ENCODE results near the gene COL27A1. TPM values are rescaled to one million over a fixed set of nuclear protein-coding genes. Genes with fewer than 3 reads are reported as not detected.
"Not testable (repeated sequence)": the region's sequence is repeated elsewhere in the genome, so short reads cannot be mapped to it uniquely, and the experiment has no call there.

COL27A1 gene
- total RNA-seq, 1 donor = 0.21 TPM

DNA sequence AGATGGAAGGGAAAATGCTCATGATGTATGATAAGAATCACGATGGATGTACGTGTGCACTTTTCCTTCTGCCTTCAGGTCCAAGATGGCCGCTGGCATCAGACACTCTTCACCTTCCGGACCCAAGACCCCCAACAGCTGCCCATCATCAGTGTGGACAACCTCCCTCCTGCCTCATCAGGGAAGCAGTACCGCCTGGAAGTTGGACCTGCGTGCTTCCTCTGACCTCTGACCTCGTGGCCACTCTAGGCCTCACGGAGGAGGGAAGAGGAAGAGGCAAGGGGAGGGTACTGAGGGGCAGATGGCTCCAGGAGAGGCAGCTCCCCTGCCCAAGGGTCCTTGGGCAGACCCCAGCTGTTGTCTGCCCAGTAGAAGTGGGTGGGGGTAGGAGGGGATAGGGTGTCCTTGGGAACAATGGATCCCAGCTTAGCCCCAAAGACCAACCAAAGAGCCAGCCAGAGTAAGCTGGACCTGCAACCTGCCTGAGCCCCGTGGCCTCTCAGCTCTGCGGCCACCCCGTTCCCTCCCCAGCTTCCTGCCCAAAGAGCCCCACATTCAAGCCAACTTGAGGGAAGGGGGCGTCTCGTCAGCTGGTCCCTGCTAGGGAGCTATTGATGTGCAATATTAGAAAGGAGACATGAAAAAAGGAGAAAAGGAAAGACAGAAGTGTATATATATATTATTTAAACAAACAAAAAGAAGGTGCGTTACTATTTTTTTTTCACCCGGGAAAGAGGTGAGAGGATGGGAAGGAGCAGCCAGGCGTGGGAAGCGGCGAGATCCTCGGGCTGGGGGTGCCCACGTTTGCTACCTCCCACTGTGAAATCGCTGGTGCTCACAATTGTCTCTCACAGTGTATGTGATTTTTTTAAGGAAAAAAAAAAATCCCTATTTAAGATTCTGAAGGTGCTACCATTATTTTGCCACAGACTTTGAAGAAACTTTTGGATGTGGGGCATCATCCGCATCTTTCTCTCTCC, 155.4 kb downstream of the COL27A1 start:
- Histone ChIP-seq H3K4me1 (ENCODE audit: insufficient read depth, low read length) (no peaks in the 10 kb centered on the region), H3K27me3 (ENCODE audit: insufficient read depth, low read length) (no peaks in the 10 kb centered on the region), H3K4me3 (ENCODE audit: low read length) (no peak overlapping the region), H3K9me3 (ENCODE audit: low read depth, low read length) (no peaks in the 10 kb centered on the region)

GRCh38 chr9:114311571-114312512, 156.5 kb downstream of the COL27A1 start:
- Histone ChIP-seq H3K27me3 (ENCODE audit: insufficient read depth, low read length) (no peaks in the 10 kb centered on the region), H3K4me1 (ENCODE audit: insufficient read depth, low read length) (no peaks in the 10 kb centered on the region), H3K4me3 (ENCODE audit: low read length) (no peak overlapping the region), H3K9me3 (ENCODE audit: low read depth, low read length) (no peaks in the 10 kb centered on the region)

DNA sequence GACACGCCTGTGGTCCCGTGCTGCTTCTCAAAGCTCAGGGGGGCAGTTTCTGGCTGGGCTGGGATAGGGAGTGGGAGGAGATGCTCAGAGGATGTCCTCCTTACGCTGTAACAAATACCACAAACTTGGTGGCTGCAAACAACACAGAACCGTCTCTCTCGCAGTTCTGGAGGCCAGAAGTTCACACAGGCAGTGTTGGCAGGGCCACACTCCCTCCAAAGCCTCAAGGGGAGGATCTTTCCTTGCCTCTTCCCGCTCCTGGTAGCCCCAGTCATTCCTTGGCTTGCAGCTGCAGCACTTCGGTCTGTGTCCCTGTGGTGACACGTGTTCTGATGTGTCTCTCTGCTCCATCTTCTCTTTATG, 157.2 kb downstream of the COL27A1 start:
- no peaks in the 10 kb centered on the region for H3K4me1 ChIP-seq (ENCODE audit: insufficient read depth, low read length)
- H3K27me3 ChIP-seq (ENCODE audit: insufficient read depth, low read length) = no peaks in the 10 kb centered on the region
- no peaks in the 10 kb centered on the region for H3K9me3 ChIP-seq (ENCODE audit: low read depth, low read length)
- H3K4me3 ChIP-seq (ENCODE audit: low read length) = no peak overlapping the region

- H3K27me3 ChIP-seq (ENCODE audit: insufficient read depth, low read length) = no peaks in the 10 kb centered on the region
- peaks cover 3% of the 10 kb centered on the region for H3K4me1 ChIP-seq (ENCODE audit: insufficient read depth, low read length)
- H3K9me3 ChIP-seq (ENCODE audit: low read depth, low read length) = no peaks in the 10 kb centered on the region
- no peak overlapping the region for H3K4me3 ChIP-seq (ENCODE audit: low read length)
These were observed 157.8 kb downstream of the COL27A1 start for GRCh38 chr9:114313186-114313585.

DNA sequence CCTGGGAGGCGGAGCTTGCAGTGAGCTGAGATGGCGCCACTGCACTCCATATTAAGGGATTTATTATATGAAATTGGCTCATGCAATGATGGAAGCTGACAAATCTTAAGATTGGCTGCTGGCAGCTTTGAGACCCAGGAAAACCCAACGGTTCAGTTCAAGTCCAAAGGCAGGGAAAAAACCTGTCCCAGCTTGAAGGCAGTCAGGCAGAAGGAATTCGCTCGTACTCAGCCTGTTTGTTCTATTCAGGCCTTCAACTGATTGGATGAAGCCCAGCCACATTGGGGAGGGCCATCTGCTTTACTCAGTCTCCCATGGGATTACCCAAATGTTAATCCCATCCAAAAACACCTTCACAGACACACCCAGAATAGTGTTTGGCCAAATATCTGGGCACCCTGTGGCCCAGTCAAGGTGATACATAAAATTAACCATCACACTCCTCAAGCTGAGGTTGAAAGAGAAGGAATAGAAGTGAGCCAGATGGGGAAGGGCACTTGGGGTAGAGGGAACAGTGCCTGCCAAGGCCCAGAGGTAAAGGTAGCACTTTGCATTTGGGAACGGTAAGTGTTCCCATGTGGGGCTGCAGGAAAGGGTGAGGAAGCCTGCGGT, 159.0 kb downstream of the COL27A1 start:
- H3K4me3 ChIP-seq (ENCODE audit: low read length) = no peak overlapping the region
- no peaks in the 10 kb centered on the region for H3K27me3 ChIP-seq (ENCODE audit: insufficient read depth, low read length)
- H3K9me3 ChIP-seq (ENCODE audit: low read depth, low read length) = no peaks in the 10 kb centered on the region
- H3K4me1 ChIP-seq (ENCODE audit: insufficient read depth, low read length) = peaks cover 5% of the 10 kb centered on the region

- H3K4me3 ChIP-seq (ENCODE audit: low read length) = no peak overlapping the region
- peaks cover 5% of the 10 kb centered on the region for H3K4me1 ChIP-seq (ENCODE audit: insufficient read depth, low read length)
- no peaks in the 10 kb centered on the region for H3K27me3 ChIP-seq (ENCODE audit: insufficient read depth, low read length)
- no peaks in the 10 kb centered on the region for H3K9me3 ChIP-seq (ENCODE audit: low read depth, low read length)
These were observed 159.8 kb downstream of the COL27A1 start for GRCh38 chr9:114314881-114315722.

GRCh38 chr9:114315723-114316363, 160.5 kb downstream of the COL27A1 start:
- Histone ChIP-seq H3K4me1 (ENCODE audit: insufficient read depth, low read length) (peaks cover 5% of the 10 kb centered on the region), H3K9me3 (ENCODE audit: low read depth, low read length) (no peaks in the 10 kb centered on the region), H3K4me3 (ENCODE audit: low read length) (no peak overlapping the region), H3K27me3 (ENCODE audit: insufficient read depth, low read length) (no peaks in the 10 kb centered on the region)

- no peak overlapping the region for H3K4me3 ChIP-seq (ENCODE audit: low read length)
- peaks cover 5% of the 10 kb centered on the region for H3K4me1 ChIP-seq (ENCODE audit: insufficient read depth, low read length)
- no peaks in the 10 kb centered on the region for H3K27me3 ChIP-seq (ENCODE audit: insufficient read depth, low read length)
- no peaks in the 10 kb centered on the region for H3K9me3 ChIP-seq (ENCODE audit: low read depth, low read length)
These were observed 161.4 kb downstream of the COL27A1 start for GRCh38 chr9:114316605-114317230.

DNA sequence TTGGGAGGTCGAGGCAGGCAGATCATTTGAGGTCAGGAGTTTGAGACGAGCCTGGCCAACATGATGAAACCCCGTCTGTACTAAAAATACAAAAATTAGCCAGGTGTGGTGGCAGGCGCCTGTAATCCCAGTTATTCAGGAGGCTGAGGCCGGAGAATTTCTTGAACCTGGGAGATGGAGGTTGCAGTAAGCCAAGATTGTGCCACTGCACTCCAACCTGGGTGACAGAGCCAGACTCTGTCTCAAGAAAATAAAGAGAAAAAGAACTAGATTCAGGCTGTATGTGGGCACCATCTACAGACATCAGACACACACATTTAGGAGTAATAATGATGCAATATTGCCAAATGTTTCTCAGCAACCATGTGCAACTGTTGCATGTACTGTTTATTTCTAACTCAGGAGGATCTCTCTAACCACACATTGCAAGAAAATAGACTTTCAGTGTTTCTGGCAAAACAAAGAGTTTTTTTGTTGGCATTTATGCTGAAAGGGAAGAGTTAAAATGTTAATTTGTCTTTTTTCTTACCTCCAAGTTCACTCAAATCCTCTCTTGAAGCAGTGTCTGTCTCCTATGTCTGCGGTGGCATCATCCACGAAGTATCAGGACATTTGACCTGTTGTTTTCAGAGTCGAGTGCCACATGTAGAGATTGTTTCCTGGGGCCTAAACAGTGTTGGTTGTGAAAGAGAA, 162.5 kb downstream of the COL27A1 start:
- peaks cover 5% of the 10 kb centered on the region for H3K4me1 ChIP-seq (ENCODE audit: insufficient read depth, low read length)
- no peaks in the 10 kb centered on the region for H3K27me3 ChIP-seq (ENCODE audit: insufficient read depth, low read length)
- H3K9me3 ChIP-seq (ENCODE audit: low read depth, low read length) = no peaks in the 10 kb centered on the region
- H3K4me3 ChIP-seq (ENCODE audit: low read length) = no peak overlapping the region

GRCh38 chr9:114318416-114318815, 163.1 kb downstream of the COL27A1 start:
- Histone ChIP-seq H3K4me1 (ENCODE audit: insufficient read depth, low read length) (peaks cover 5% of the 10 kb centered on the region), H3K9me3 (ENCODE audit: low read depth, low read length) (no peaks in the 10 kb centered on the region), H3K4me3 (ENCODE audit: low read length) (no peak overlapping the region), H3K27me3 (ENCODE audit: insufficient read depth, low read length) (no peaks in the 10 kb centered on the region)

- H3K27me3 ChIP-seq (ENCODE audit: insufficient read depth, low read length) = no peaks in the 10 kb centered on the region
- H3K9me3 ChIP-seq (ENCODE audit: low read depth, low read length) = no peaks in the 10 kb centered on the region
These were observed 163.8 kb downstream of the COL27A1 start for GRCh38 chr9:114319147-114319546.

DNA sequence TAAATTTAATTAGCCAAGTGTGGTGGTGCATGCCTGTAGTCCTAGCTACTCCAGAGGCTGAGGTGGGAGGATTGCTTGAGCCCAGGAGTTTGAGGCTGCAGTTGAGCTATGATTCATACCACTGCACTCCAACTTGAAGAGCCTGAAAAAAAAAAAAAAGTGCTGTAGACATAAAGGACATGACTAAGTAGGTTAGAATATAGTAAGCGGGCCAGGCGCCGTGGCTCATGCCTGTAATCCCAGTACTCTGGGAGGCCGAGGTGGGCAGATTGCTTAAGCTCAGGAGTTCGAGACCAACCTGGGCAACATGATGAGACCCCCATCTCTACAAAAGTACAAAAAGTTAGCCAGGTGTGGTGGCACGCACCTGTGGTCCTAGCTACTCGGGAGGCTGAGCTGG, 165.4 kb downstream of the COL27A1 start:
- not testable (repeated sequence) for H3K9me3 ChIP-seq (ENCODE audit: low read depth, low read length); H3K4me3 ChIP-seq (ENCODE audit: low read length); H3K27me3 ChIP-seq (ENCODE audit: insufficient read depth, low read length); H3K4me1 ChIP-seq (ENCODE audit: insufficient read depth, low read length)

More at GRCh38 chr9:114319147-114319546, 163.8 kb downstream of the COL27A1 start:
- Histone ChIP-seq H3K4me3 (ENCODE audit: low read length) (no peak overlapping the region), H3K4me1 (ENCODE audit: insufficient read depth, low read length) (peaks cover 5% of the 10 kb centered on the region)

DNA sequence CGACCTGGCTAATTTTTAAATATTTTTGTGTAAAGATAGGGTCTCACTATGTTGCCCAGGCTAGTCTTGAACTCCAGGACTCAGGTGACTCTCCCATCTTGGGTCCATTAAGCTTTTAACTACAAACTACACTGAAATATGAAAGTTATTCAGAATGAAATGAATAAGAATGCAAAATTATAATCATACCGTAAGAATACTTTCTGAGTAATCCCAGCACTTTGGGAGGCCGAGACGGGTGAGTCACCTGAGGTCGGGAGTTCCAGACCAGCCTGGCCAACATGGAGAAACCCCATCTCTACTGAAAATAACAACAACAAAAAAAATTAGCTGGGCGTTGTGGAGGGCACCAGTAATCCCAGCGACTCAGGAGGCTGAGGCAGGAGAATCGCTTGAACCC, 166.4 kb downstream of the COL27A1 start:
- Histone ChIP-seq H3K4me3 (ENCODE audit: low read length) (no peak overlapping the region), H3K9me3 (ENCODE audit: low read depth, low read length) (no peaks in the 10 kb centered on the region), H3K4me1 (ENCODE audit: insufficient read depth, low read length) (peaks cover 5% of the 10 kb centered on the region), H3K27me3 (ENCODE audit: insufficient read depth, low read length) (no peaks in the 10 kb centered on the region)
